ENCODE results near the gene SLCO2A1.

Gene SLCO2A1

GRCh38 chr3:134060561-134061385 is 31.0 kb upstream of the SLCO2A1 start:
- no peak for DNase-seq

- no peak for DNase-seq
Measured at GRCh38 chr3:134059671-134060560, 30.2 kb upstream of the SLCO2A1 start.

DNA sequence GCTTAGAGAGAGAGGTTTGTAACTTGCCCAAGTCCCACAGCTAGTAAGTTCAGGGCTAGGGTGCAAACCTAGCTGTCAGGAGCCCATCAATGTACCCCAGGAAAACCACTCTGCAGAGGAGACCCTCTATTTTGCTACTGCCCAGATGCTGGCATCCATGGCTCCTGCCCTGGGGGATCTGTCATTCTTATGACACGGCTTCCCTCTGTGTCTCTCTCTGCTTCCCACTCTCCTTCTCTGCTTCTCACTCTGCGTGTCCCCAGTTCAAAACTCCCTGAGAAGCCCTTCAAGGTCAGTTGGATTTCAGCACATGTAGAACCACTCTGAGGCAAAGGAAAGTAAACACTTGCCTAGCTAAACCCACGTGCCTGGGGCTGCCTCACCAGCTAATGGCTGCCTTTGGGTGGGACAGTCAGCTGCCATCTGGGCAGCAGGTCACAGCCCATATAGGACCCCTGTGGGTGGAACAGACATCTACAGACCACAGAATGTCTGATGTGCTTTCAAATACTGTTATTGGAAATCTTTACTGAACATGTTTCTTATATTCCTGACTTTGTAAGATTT is 29.4 kb upstream of the SLCO2A1 start:
- DNase-seq: no peak

GRCh38 chr3:134057654-134058110 is 28.0 kb upstream of the SLCO2A1 start:
- no peak for DNase-seq

DNA sequence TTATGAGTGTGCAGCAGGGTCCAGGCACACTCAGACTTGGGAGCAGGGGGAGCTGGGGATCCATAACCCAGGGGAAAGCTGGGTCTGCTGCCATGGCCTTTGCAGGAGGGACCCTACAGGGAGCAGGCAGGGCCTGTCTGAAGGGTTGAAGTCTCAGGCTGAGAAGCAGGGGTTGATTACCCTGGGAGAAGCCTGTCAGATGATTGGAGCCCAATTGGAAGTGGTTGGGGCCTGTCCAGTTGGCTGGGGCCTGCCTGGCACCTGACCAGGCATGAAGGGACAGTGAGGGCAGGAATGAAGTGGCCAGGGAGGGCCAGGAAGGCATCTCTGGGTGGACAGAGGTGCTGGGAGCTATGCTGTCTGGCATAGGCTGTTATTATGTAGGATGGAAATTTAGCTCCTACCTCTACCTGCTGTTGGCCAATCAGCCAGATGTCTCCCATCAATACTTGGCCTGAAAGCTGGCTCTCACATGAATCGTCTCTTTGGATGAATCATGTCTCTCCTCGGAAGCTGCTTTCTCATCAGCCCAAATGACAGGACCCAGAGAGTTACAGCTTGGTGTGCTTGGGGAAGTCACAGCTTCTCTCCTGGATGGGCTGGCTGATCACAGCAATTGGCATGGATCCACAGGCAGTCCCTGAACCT is 27.4 kb upstream of the SLCO2A1 start:
- no peak for DNase-seq

DNA sequence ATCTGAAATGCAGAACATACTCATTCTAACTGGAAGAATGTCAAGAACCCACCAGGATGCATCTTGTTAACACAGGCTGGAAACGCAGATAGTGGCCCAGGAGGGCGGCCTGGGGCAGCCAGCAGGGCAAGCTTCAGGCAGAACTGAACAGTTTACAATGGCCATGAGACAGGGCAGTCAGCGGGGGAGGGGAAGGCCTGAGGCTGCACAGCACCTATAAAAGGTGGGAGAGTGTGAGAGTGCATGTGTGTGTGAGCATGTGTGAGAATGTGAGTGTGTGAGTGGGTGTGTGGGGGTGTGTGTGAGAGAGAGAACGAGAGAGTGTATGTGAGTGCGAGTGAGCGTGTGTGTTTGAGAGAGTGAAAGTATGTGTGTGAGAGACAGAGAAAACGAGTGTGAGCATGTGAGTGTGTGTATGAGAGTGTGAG is 26.8 kb upstream of the SLCO2A1 start:
- no peak for DNase-seq

DNA sequence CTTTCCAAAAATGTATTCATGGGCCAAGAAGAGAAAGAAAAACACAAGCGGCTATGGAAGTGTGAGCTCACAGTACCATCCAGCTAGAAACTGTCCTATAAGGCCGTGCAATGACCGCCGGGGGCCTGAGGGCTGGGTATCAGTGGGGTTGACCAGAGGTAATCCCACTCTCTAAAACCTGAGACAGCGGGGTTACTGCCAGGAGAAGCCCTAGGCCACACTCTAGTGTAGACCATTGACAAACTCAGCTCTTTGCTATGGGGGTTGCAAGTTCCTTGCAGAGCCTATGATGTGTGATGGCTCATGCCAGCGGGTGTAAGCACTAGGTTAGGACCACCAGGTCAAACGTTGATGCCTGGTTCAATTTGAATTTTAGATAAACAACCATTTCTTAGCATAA is 25.9 kb upstream of the SLCO2A1 start:
- DNase-seq: no peak

DNA sequence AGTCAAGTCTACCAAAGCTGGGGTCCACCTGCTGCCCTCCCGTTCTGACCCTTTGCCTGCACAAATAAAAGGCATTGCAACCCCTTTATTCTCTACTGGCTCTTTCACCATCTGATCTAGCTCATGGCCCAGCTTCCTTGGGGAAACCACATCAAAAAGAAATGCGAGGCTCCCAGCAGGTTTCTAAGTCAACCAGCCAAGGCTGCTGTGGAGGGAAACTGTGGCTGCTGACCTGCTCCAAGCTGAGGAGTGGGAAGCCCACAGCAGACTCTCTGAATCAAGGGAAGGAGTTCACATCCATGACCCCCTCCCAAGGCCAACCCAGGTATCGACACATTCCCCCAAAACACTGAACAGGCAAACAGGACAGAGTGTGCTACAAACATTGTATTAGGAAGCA is 25.2 kb upstream of the SLCO2A1 start:
- DNase-seq: no peak

- DNase-seq: no peak
Measured at GRCh38 chr3:134054231-134054630, 24.5 kb upstream of the SLCO2A1 start.

DNA sequence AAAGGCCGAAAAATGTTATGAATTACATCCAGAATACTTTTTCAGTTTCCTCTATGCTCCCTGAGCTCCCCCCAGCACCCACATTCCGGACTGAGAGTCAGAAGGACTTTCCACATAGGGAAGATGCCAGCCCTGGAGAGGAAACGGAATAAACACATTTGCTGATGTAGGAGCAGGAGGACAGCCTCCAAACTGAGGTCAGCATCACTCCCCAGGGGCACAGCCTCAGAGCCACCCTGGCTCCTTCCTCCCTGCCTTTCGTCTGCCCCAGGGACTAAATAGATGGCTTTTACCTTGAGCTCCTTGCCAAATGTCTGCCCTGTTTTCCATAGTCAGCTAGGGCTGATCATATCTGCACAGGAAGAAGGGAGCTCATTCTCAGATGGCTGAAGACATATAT is 22.6 kb upstream of the SLCO2A1 start:
- no peak for DNase-seq

- no peak for DNase-seq
Measured at GRCh38 chr3:134049676-134050075, 20.0 kb upstream of the SLCO2A1 start.

DNA sequence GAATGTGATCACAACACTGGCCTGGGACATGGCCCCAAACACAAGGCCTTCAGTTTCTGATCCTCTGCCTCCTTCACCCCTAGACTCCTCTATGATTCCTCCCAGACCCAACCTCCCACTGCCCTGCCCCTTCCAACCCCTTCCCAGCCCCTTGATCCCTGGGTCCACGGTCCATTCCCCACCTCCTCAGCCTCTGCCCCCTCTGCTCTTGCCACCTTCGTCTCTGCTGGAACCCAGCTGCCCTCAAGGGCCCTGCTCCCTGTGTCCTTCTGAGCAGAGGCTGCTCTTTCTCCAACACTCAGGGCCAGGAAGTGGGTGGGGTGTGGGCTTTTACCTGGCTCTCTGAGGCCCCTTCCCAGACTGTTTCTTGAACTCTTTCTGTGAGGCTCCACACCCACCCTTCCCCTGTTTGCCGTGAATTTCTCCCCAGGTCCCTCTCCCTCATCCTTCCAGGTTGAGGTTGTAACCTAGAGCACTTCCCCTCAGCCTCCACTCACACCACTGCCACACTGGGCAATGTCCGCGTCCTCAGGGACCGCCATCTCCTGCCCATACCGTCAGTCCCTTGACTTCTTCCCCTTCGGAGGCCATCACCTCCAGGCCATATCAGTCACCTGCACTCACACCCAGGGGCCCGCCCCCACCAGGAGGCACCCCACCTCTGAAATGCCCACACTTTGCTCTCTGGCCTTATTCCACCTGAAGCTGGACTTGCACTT is 18.7 kb upstream of the SLCO2A1 start:
- DNase-seq: no peak

DNA sequence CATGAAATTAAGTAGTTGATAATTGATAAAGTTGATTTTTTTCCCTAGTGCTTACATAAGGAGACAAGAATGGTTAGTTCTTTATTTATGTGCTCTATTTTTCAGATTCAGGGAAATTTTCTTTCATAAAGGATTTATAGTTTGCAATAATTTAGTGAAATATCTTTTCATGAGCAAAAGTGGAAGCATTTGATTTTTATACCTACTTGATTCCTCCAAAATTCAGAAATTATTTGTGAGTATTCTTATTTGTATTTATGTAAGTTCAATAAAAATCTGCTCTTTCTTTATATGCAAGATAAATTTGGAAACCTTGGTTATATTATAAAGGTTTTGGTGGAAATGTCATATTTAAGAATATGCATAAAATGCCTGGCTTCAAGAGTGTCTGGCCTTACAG is 14.7 kb upstream of the SLCO2A1 start:
- DNase-seq: no peak

GRCh38 chr3:134040066-134040465 is 10.3 kb upstream of the SLCO2A1 start:
- DNase-seq: no peak

- no peak for DNase-seq
Measured at GRCh38 chr3:134039161-134039862, 9.6 kb upstream of the SLCO2A1 start.

DNA sequence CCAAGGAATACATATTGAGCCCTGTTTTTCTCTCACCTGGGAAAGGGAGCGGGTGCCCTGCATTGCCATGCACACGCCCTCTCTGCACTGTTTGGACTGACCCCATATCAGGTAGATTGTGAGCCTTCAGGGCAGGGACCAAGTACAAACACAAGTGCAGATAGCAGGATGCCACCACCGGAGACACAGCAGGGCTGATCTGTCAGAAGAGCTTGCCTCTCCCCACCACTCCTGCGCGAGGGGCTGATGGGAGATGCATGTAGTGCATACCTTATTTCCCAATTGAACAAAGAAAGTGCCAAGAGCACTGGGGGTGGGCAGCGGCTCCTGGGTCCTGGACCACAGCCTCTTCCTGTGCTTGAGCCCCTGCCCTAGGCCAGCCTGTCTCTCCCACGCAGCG is 9.0 kb upstream of the SLCO2A1 start:
- no peak for DNase-seq

DNA sequence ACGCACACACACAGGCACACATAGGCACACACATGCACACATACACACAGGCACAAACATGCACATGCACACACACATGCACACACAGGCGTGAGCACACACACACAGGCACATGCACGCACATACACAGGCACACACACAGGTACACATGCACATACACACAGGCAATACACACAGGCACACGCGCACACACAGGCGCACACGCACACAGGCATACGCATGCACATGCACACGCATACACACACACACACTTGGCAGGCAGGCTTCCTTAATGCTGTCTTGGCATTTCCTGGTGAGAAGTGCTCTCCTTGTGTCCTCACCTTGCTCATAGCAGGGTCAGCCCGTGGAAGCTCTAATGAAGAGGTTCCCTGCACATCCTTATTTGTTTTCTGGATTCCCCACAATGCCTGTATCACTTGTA is 8.4 kb upstream of the SLCO2A1 start:
- DNase-seq: no peak

- no peak for DNase-seq
Measured at GRCh38 chr3:134037168-134037567, 7.4 kb upstream of the SLCO2A1 start.

DNA sequence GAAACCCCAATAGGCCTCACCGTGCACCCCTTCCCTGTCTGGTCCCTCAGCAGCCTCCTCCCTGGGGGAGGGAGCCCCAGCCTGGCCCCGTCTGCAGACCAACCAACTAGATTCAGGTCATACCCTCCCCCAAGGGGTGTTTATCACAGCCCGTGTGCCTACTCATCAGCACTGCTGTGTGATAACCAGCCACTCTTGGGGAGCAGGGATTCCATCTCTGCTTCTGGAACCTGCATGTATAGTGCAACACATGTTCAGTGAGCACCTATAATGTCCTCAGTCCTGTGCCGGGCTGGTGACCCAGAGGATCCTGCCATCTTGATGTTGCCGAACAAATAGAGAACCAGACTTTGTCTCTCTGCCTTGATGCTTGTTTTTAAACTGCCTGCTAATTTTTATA is 6.6 kb upstream of the SLCO2A1 start:
- no peak for DNase-seq

- no peak for DNase-seq
Measured at GRCh38 chr3:134035836-134036235, 6.1 kb upstream of the SLCO2A1 start.

DNA sequence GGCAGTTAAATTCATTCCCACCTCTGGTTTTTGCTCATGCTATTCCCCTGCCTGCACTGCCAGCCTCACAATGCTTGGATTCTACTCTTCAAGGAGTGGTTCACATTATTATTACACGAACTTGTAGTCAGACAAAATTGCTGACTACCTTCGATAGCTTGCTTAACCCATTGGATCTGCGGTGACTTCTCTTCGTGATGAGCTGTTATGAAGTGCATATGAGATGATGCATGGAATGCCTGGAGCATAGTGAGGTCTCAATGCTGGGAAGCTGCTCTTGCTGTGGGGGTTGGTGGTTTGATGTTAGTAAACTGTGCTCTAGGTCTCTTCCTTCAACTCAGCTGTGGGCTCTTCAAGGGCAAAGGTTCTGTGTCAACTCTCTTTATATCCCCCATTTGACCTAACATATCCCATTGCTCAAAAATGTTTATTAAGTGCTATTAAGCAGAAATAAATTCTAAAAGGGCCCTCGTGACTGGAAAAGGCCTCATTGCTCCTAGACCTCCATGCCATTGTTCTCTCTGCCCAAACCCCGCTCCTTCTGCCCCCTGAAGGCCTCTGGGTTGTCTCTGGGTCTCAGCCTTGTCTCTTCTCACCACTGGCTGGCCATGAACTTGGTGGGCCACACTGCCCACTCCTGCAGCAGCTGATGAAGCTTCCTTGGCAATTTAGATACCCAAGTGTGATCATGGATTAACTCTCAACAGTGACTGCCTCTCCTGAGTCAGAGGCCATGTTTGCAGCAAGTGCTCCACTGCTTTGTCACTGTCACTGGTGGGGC is 4.5 kb upstream of the SLCO2A1 start:
- DNase-seq: no peak
